Renal cortex interstitium (tissue), 11 donors: ENCODE results near the gene C8B. TPM values are rescaled to one million over a fixed set of nuclear protein-coding genes. Genes with fewer than 3 reads are reported as not detected.

ENCODE experiments used
- DNase-seq, 11 donors: peaks; one replicate each; pipeline ENCODE4 v3.0.0-alpha.2; 2013; ENCODE audit warnings: low read depth in 9 of 11, low spot score in 4 of 11; ENCODE audit errors: extremely low read depth in 1 of 11
- polyA plus RNA-seq, 3 donors: library from polyadenylated mRNA; unstranded; fragments of 120-200 nt; gene quantifications; one replicate each; pipeline ENCODE4 v1.2.1, GENCODE V29; 2013; ENCODE audit not compliant: insufficient read length in 3 of 3

Gene C8B
- polyA plus RNA-seq, 3 donors = not detected

DNA sequence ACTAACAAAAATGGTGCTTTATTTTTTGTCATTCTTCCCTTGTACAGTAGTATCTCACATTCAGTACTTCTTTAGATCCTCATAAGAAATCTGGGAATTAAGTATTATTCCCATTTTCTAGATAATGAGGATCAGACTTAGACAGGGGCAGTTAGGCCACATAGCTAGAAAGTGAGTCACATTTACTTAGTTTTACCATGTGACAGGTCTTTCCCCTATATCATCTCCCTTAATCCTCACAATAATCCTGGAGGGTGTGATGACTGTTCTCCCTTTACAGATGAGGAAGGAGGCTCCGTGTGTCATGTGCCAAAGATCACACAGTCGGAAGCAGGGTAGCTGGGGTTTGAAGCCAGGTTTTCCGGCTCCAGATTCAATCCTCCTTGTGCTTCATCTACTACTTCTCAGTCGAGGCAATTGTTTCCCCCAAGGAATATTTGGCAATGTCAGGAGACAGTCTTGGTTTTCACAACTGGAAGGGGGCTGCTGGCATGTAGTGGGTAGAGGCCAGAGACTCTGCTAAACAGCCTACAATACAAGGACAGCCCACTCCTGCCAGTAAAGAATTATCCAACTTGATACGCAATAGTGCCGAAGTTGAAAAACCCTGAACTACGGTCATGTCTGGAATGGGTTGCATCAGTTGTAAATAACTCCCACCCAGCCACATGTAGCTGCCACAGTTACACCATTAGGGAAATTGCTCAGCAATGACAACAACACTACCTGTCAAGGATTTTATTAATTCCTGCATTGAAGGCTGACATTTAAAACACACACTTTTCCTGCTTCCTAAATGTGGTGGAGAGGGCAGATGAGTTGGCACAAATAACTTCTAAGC is 54.5 kb downstream of the C8B start:
- DNase-seq = no peak

DNA sequence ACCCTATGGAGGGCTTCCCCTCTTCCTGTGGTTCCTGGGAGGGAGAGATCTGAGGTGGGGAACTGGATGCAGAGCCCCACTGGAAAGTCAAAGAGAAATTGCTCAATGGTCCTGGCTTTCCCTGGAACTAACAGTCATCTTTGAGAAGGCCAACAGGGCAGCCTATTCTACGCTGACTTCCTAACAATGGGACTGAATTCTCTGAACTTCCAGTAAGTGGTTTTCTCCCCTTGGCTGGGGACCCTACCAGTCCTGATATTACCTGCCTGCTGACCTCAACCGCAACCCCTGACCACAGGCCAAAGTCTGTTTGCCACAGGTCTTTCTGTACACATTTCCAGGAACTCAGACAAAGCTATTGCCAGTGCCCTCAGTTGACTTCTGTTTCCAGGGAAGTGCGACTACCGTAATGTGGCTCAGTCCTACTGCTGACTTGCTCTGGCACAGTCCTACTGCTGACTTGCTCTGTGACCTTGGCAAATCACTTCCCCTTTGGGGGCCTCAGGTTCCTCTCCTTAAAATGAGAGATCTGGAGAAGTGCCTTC is 55.3 kb downstream of the C8B start:
- DNase-seq = no peak

DNA sequence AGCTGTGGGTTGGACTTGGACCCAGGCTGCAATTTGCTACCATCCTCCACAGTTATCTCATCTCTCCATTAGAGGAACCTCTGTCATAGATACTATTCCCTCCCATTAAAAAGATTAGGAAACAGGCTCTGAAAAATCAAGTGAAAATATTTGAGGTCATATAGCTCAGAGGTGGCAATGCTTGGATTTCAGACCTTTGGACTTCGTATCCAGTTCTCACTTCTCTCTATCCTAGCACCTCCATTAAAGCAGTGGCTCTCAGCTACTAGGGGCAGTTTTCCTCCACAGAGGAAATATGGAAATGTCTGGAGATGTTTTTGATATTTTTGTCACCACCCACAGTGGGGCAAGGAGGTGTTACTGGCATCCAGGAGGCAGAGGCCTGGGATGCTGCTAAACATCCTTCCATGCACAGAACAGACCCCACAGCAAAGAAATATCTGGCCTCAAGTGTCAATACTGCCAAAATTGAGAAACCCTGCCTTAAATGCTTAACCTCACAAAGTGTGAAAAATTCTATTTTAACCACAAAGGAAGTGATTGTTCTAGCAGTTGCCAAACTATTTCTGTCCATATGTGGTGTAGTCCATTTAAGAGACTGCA is 57.1 kb downstream of the C8B start:
- DNase-seq = no peak

DNA sequence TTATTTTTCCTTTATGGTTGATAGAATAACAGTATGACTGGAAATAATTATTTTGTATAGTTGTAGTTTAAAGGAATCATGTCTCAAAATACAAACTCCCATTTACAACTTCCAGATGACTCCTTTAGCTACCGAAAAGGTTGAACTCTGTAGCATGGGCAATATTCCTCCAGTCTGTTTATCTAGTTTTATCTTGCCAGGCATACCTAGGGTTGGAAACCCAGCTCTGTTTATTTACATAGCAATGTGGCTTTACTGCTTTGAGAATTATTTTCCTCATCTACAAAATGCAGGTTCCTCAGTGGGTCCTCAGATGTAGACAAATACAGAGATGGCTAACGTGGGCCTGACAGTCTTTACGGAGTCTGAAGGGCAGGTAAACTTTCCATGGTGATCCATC is 60.1 kb downstream of the C8B start:
- no peak for DNase-seq

DNA sequence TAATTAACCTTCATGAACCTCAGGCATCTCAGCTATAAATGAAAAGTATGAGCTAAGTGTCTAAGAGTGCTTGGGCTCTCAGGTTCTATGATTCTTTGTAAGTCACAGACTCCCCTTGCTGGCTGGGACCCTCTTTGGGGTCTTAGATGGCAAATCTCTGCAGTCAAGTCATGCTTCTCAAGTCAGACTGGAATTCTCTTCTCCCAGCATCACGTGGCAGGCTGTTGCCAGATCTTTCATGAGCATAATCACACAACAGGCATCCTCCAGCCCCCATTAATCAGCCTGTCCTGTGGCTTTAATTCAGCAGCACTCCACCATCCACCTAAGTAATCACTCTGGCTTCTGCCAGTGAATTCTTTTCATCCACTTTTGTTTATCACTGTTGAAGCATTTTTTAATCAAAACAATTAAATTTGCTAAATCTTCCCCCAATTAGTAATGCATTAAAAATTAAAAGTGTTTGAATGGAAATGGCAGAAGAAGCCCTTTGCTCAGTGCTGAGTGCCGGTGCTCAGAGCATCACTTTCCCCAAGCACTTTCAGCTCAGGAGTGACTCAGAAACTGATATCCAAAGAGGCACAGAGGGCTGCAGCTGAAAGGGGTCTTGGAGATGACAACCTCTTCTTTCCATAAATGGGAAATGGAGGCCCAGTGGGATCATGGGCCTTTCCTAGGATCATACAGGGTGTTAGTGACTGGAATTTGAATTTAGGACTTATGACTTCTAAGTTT is 61.0 kb downstream of the C8B start:
- DNase-seq = no peak

DNA sequence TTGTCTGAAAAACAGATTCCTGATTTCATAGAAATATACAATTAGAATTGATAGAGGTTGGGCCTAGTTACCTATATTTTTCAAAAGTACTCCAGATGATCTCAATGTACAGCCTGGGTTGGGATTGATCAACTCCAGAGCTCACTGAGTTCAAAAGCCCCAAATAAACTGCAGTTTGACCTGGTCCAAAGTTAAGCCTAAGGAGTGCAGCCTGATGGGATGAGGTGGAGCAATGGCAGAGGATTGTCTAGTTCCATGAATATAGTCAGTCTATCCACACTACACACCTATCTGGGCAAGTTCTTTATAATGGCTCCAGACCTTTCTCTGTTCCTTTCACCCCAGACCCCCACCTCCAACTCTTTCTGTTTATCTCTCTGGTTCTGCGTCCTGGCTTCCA is 62.0 kb downstream of the C8B start:
- DNase-seq = no peak

DNA sequence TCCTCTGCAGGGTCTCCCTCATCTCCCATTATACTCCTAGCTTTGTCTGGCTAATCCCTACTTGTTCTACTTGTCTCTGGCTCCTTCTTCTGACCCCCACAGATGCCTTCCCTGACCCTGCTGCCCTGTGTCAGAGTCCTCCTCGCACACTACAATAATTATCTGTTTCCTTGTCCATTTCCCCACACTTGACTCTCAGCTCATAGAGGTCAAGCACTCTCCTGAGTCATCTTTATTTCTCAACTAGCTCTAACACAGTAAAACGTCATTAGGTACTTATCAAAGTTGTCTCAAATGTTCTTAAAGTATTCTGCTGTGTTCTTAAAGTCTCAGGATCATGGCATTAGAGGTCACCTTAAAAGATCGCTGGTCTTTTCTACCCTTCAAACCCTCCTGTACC is 64.1 kb downstream of the C8B start:
- DNase-seq = no peak

DNA sequence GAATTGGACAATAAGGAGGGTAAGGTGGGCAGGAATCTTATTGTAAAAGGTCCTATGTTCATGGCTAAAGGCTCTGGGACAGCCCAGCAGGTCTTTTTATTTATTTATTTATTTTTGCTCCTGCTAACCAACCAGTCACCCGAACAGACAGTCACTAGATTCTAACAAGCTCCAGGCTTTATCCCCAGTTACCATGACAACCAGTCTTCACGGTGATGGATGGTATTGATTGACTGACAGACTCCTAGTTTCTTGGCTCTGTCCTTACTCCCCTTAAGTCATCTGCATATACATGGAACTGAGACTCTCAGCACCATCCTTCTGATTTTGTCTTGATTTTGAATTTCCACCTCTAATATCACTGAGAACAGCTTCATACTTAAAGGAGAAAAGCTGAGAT is 66.9 kb downstream of the C8B start:
- no peak for DNase-seq

DNA sequence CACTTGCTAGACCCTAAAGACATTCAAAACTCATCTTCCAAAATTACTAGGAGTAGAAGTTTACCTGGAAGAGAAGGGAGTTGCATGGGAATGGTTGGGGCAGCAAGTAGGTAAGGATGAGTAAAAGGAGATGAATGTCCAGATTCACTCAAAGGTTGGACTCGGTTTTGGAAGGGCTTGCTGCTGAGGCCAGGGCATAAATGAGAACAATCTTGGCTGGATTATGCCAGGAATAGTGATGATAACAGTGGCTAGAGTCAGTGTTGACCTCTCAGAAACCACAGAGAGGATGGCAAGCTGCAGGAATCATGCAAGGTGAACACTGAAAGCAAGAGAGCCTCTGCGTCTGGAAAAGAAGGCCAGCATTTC is 67.8 kb downstream of the C8B start:
- DNase-seq = no peak

DNA sequence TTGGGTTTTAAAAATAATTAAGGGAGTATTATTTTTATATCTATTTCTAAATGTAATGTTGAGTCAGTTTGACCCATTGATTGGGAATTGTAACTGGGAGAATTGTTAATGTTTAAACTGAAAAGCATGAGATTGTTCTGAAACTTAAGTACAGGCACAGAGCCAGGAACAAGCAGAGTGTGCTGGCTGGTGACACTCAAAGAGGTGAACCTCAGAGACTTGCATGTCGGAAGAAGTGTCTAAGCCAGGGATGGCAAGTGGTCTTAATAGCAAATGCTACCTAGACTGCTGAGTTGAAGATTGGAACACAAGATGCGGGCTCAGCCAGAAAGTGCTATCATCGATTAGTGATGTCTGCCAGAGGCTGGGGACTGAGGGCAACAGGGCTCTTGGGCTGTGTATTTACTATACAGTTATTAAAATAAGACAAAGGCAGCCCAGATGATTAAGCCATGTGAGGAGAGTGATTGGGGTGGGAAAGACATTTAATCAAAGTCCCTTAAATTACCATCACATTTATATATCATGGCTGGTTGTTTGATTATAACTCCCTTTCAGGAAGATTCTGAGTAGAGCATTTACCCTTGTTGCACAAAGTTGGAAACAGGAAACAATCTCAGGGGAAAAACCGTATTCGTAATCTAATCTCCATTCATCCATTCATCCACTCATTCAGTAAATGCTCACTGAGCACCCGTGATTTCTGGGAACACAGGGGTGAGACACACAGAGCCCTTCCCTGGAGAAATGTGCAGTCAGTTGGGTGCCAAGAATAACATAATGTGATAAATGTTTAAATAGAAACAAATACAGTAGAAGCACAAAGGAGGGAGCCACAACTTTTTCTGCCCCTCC is 68.4 kb downstream of the C8B start:
- DNase-seq = no peak

DNA sequence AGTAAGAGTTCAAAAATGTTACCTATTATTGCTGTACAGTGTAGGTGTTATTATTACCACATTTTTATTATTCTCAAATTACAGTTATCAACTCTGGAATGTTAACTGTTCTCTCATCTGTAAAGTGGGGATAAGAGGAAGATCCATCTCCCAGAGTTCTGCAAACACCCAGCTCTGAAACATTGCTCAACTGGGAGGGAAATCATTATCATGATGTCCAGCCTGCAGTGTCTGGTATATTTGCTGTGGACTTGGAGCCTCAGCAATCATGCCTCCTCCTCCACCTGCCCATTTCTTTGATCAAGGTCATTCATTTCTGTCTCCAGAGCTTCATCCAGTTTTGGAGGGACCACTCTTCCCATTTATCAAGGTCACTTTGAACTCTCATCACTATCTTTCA is 71.8 kb downstream of the C8B start:
- DNase-seq = no peak

DNA sequence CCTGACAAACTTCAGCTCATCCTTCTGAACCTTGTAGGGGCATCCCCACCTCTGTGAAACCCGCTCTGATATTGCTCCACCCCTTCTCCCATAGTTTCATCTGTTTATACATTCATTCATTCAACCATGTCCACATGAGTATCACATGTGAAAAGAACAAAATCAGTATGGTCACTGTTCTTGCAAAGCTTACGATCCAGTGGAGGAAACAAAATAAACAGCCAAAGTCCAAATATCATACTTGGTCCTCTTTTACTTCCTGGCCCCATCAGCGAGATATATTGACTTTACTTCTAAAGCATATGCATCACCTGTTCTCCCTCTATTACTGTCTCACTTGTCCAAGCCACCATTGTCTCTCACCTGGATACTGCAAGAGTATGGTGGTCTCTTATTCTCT is 75.6 kb downstream of the C8B start:
- no peak for DNase-seq

DNA sequence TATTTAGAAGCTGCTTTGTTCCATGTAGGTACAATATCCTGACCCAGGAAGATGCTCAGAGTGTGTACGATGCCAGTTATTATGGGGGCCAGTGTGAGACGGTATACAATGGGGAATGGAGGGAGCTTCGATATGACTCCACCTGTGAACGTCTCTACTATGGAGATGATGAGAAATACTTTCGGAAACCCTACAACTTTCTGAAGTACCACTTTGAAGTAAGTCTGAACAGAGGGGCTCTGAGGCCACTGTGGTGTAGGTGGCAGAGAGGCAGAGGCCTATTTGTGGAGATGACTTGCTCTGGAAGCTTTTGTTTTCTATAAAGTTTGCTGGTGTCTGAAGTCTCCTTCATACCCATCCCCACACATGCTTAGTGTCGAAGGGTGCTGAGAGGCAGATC is 84.4 kb downstream of the C8B start:
- DNase-seq = no peak

DNA sequence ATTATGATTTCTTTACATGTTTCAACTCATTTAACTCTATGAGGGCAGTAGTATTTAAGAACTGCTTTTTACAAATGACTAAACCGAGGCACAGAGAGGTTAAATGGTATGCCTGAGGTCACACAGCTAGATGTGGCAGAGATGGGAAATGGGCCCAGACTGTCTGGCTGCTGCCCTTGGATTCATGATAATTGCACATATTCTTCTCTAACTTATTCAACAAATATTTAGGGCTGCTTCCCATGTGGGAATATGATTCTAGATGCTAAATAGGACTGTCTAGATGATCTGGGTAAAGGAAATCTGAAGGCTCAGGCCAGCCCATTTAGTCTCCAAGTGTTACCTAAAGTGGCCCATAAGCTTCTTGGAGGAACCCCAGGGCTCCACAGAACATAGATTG is 85.0 kb downstream of the C8B start:
- DNase-seq = no peak

Other genes with a start within 250 kb of the C8B start
- gene FYB2, start 146.6 kb downstream of the C8B start, polyA plus RNA-seq = 1 to 10 TPM in 2 of 3 donors, under 1 TPM in 1; 0.37 to 1.7 (median 1.4) TPM
- gene C8A, start 111.2 kb downstream of the C8B start, polyA plus RNA-seq = not detected